HepG2 (cell line): ENCODE data around the gene METTL22. TPM values are rescaled to one million over a fixed set of nuclear protein-coding genes. Genes with fewer than 3 reads are reported as not detected.

Source experiments
- CBFB ChIP-seq: sonication (generic); formaldehyde crosslinking; IDR thresholded peaks from 2 replicates; pipeline ENCODE4 v1.4.0; 2020; ENCODE audit warnings: missing genetic modification reagents
- EED ChIP-seq: sonication (generic); formaldehyde crosslinking; IDR thresholded peaks from 2 replicates; pipeline ENCODE4 v1.5.0; 2020; ENCODE audit warnings: mild to moderate bottlenecking, missing genetic modification reagents
- FOXO1 ChIP-seq: sonication (generic); formaldehyde crosslinking; IDR thresholded peaks from 2 replicates; pipeline ENCODE4 v1.4.0; 2020; ENCODE audit warnings: missing genetic modification reagents
- GTF3A ChIP-seq: sonication (generic); formaldehyde crosslinking; conservative IDR thresholded peaks from 2 replicates; pipeline ENCODE4 v1.4.0; 2020; ENCODE audit warnings: mild to moderate bottlenecking, missing genetic modification reagents
- HNRNPLL ChIP-seq: fragments of 200-400 bp; formaldehyde crosslinking; IDR thresholded peaks from 2 replicates; pipeline ENCODE4 v1.6.1; 2017; ENCODE audit warnings: mild to moderate bottlenecking, low read depth, low read length; ENCODE audit not compliant: poor library complexity, severe bottlenecking
- NCOR1 ChIP-seq: fragments of 200-600 bp; sonication (generic); IDR thresholded peaks from 2 replicates; pipeline ENCODE4 v1.7.0; 2017; ENCODE audit warnings: antibody characterized with exemption, low read length, borderline replicate concordance
- NFAT5 ChIP-seq: sonication (generic); formaldehyde crosslinking; IDR thresholded peaks from 2 replicates; pipeline ENCODE4 v1.4.0; 2020; ENCODE audit warnings: missing genetic modification reagents
- NFE2L2 ChIP-seq: fragments of 150-350 bp; IDR thresholded peaks from 2 replicates; pipeline ENCODE4 v1.6.1; 2014; ENCODE audit warnings: low read length
- PRDM10 ChIP-seq: sonication (generic); formaldehyde crosslinking; IDR thresholded peaks from 2 replicates; pipeline ENCODE4 v1.4.0; 2020; ENCODE audit warnings: low read depth, missing genetic modification reagents
- REPIN1 ChIP-seq: sonication (generic); formaldehyde crosslinking; IDR thresholded peaks from 2 replicates; pipeline ENCODE4 v1.8.0; 2022; ENCODE audit warnings: missing genetic modification reagents, low read depth, mild to moderate bottlenecking, borderline replicate concordance
- RFX3 ChIP-seq: IDR thresholded peaks from 2 replicates; pipeline ENCODE4 v1.6.1; 2016; ENCODE audit warnings: missing biosample characterization, missing genetic modification reagents
- SRSF9 ChIP-seq: fragments of 200-400 bp; formaldehyde crosslinking; IDR thresholded peaks from 2 replicates; pipeline ENCODE4 v1.6.1; 2018; ENCODE audit warnings: borderline replicate concordance, mild to moderate bottlenecking, low read depth, low read length; ENCODE audit not compliant: insufficient read depth, poor library complexity, severe bottlenecking
- TBX2 ChIP-seq: sonication (generic); formaldehyde crosslinking; IDR thresholded peaks from 2 replicates; pipeline ENCODE4 v1.5.0; 2020; ENCODE audit warnings: missing genetic modification reagents, mild to moderate bottlenecking, borderline replicate concordance
- ZBTB46 ChIP-seq: sonication (generic); formaldehyde crosslinking; IDR thresholded peaks from 2 replicates; pipeline ENCODE4 v1.4.0; 2020; ENCODE audit warnings: mild to moderate bottlenecking, missing genetic modification reagents, borderline replicate concordance
- ZBTB8A ChIP-seq: sonication (generic); formaldehyde crosslinking; IDR thresholded peaks from 2 replicates; pipeline ENCODE4 v1.4.0; 2020; ENCODE audit warnings: mild to moderate bottlenecking, low read depth, missing genetic modification reagents, borderline replicate concordance
- ZNF24 ChIP-seq: fragments of 450-650 bp; IDR thresholded peaks from 2 replicates; pipeline ENCODE4 v1.6.1; 2017; ENCODE audit warnings: antibody characterized with exemption, mild to moderate bottlenecking
- ZNF282 ChIP-seq: fragments of 450-650 bp; IDR thresholded peaks from 2 replicates; pipeline ENCODE4 v1.6.1; 2018; ENCODE audit not compliant: partially characterized antibody
- ZNF296 ChIP-seq: sonication (generic); formaldehyde crosslinking; conservative IDR thresholded peaks from 2 replicates; pipeline ENCODE4 v1.5.0; 2020; ENCODE audit warnings: mild to moderate bottlenecking, missing genetic modification reagents
- ZSCAN22 ChIP-seq: sonication (generic); formaldehyde crosslinking; IDR thresholded peaks from 2 replicates; pipeline ENCODE4 v1.4.0; 2020; ENCODE audit warnings: mild to moderate bottlenecking, missing genetic modification reagents
- polyA plus RNA-seq, 8 experiments: library from polyadenylated mRNA; depleted of rRNA in 3 of 8; stranded (reverse) in 7 of 8; unstranded in 1 of 8; fragments of >200 nt; fragmentation: Illumina TruSeq in 4 of 8; extraction: Trizol in 4 of 8; gene quantifications; 2 replicates each; pipeline versions ENCODE4 v1.2.1 to v1.2.3, GENCODE V29; 2011 to 2016; ENCODE audit warnings: low read depth in 4 of 8, missing spikeins in 1 of 8, mixed read lengths in 1 of 8; ENCODE audit not compliant: insufficient read depth in 1 of 8
- total RNA-seq, 5 experiments: library from RNA; depleted of rRNA; stranded (reverse); fragments of >200 nt; fragmentation: Illumina TruSeq; extraction: Trizol; gene quantifications; 2 replicates each; pipeline ENCODE4 v1.2.3, GENCODE V29; 2016; ENCODE audit warnings: low read depth in 1 of 5

Gene METTL22
- total and polyA plus RNA-seq, 2 of the 13 experiments (the other 11 are each of a cell fraction or from before 2014, with no cell fraction given) = 36.2 to 94.8 TPM

- TF ChIP-seq REPIN1 (CRISPR knock-in tag) (no peak), ZNF296 (CRISPR knock-in tag) (no peak), CBFB (CRISPR knock-in tag) (no peak), ZNF282 (no peak), ZBTB46 (CRISPR knock-in tag) (no peak), TBX2 (CRISPR knock-in tag) (no peak), ZSCAN22 (CRISPR knock-in tag) (no peak), FOXO1 (peak; percentile 41), EED (CRISPR knock-in tag) (no peak), ZNF24 (no peak), HNRNPLL (peak; percentile 81), NCOR1 (no peak), PRDM10 (no peak), GTF3A (CRISPR knock-in tag) (0 out of 2 replicates have a peak, but pooled peaks have one; percentile 26), RFX3 (CRISPR knock-in tag) (no peak), NFE2L2 (no peak), SRSF9 (no peak), NFAT5 (CRISPR knock-in tag) (peak; percentile 80; the same call in 1 of the 2 replicates), ZBTB8A (CRISPR knock-in tag) (no peak)
These were observed 53.0 kb downstream of the METTL22 start, which contains the start of gene ABAT (continued) for GRCh38 chr16:8674413-8675022.
